CD4-positive, alpha-beta T cell treated with Interleukin-15 for 1 hour (primary cell): ENCODE data around the gene INSR.
A peak's percentile ranks its signal among the peaks of the same experiment; 100 is the strongest.

Experiments
- DNase-seq: peaks from one replicate; pipeline ENCODE4 v3.0.0-alpha.2; 2020

Gene INSR

GRCh38 chr19:7294558-7295212 lies 471 bp upstream of the INSR start:
- DNase-seq = peak; percentile 42

DNA sequence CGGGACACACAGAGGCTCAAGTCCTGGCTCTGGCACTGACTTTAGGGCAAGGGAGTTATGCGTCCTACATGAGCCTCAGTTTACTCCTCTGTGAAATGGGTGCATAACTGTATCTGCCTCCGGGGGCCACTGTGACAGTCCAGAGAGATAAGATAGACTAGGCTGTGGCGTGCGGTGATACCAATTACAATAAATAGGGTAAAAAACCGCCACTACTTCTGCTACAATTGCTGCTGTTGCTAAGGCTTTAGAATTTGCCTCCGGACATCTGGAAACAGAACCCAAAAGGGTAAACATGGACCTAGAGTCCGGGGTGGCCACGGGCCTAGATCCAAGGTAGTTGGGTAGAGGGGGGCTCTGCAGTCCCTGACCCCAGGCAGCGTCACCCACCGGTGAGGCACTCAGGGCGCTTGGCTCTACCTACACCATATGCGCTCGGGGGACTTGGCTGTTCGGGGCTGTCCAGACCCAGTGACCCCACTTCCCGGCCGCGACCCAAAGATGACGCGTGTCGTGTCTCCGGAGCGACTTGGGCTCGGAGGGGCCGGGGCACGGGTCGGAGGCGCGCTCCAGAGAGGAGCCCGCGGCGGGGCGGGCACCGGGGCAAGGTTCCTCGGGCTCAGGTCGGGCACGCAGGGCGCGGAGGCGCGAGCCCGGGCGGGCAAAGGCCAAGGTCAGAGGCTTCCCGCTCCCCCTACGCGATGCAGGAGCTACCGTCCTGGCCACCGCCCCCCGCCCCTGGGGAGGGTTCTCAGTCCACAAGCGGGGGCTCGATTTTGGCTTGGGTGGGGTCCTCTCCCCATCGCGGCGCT lies 1.1 kb downstream of the INSR start:
- no peak for DNase-seq

- DNase-seq = no peak
These were observed 1.8 kb downstream of the INSR start for GRCh38 chr19:7292352-7292949.

DNA sequence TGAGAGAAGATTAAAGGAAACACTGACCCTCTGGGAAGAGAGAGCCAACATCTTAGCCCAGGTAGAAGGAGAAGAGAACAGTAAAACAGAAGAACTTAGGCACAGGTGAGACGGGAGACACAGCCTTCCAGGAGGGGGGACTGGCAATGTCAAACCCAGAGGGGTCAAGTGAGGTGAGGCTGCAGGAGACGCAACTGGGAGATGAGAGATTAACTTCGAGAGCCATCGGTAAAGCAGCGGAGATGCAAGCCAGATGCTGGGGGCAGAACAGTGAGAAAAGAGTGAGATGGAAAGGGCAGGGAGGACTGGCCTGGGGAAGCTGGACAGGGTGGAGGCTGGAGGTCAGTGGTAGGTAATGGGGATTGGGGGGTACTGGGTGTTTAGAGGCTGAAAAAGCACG lies 5.2 kb downstream of the INSR start:
- DNase-seq = no peak

DNA sequence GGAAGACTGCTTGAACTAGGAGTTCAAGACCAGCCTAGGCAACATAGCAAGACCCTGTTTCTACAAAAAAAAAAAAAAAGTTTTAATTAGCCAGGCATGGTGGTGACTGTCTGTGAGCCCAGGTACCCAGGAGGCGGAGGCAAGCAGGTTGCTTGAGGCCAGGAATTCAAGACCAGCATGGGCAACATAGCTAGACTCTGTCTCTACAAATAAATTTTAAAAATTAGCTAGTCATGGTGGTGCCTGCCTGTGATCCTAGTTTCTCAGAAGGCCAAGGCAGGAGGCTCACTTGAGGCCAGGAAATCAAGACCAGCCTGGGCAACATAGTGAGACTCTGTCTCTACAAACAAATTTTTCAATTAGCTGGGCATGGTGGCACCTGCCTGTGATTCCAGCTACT lies 6.1 kb downstream of the INSR start:
- DNase-seq = no peak

- DNase-seq = no peak
These were observed 6.5 kb downstream of the INSR start for GRCh38 chr19:7287722-7288121.

DNA sequence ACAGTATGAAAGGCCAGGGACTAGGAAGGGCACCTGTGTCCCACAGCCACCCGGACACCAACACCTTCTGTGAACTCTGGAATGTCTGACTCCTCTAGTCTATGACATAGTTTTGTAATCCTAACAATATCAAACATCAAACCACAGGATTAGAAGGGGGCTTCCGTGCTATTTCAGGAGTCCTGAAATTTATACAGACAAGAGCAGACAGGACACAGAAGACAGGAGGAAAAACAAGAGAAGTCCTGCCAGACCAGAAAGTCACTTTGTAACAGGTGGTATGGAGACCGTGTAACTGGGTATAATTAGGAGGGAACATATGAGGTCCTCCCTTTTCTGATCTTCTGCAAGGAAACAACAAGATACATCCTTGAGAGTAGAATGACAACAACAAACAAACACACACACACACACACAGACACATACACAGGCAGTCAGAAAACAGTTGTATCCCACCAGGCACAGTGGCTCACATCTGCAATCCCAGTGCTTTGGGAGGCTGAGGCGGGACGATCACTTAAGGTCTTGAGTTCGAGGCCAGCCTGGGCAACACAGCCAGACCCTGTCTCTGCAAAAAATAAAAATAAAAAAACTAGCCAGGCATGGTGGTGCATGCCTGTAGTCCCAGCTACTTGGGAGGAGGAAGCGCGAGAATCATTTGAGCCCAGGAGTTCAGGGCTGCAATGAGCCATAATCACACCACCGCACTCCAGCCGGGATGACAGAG lies 13.1 kb downstream of the INSR start:
- no peak for DNase-seq

DNA sequence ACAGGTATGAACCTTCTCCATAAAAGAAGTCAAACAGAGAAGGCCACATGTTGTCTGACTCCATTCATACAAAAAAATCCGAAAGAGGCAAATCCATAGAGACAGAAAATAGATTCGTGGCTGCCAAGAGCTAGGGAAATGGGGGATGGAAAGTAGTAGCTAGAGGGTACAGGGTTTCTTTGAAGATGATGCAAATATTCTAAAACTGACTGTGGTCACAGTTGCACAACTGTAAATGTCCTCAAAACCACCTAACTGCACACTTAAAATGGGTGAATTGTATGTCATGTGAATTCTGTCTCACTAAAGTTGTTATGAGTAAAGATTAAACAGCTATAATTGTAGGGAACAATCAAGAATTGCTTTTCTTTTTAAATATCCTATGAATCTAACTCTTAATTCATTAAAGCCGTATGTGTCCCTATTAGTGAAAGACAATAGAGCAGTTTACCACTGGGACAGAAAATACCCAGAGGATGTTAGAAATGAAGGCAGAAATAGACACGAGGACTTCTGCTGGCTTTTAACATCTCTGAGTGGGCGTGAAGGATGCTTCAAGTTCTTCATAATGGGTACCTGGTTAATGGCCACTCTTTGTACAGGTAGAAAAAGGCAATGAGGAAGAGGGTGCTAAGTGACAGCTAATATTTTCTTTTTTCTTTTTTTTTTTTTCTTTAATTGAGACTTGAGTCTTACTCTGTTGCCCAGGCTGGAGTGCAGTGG lies 21.2 kb downstream of the INSR start:
- DNase-seq = no peak

DNA sequence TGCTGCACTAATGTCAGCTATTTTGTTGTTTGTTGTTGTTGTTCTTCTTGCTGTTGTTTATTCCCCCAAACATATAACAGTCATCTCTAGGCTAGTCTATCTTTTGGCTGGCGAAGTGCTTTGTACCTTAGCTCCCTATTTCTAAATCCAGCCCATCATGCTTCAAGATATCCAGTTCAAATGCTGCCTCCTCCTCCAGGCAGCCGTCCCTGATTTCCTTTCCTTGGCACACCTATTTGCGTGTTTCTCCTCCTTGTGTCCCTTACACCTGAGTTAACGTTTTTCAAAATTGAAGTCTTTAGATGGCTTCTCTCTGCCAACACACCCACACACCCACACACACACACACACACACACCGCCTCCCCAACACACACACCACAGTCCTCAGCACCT lies 25.5 kb downstream of the INSR start:
- DNase-seq = no peak

DNA sequence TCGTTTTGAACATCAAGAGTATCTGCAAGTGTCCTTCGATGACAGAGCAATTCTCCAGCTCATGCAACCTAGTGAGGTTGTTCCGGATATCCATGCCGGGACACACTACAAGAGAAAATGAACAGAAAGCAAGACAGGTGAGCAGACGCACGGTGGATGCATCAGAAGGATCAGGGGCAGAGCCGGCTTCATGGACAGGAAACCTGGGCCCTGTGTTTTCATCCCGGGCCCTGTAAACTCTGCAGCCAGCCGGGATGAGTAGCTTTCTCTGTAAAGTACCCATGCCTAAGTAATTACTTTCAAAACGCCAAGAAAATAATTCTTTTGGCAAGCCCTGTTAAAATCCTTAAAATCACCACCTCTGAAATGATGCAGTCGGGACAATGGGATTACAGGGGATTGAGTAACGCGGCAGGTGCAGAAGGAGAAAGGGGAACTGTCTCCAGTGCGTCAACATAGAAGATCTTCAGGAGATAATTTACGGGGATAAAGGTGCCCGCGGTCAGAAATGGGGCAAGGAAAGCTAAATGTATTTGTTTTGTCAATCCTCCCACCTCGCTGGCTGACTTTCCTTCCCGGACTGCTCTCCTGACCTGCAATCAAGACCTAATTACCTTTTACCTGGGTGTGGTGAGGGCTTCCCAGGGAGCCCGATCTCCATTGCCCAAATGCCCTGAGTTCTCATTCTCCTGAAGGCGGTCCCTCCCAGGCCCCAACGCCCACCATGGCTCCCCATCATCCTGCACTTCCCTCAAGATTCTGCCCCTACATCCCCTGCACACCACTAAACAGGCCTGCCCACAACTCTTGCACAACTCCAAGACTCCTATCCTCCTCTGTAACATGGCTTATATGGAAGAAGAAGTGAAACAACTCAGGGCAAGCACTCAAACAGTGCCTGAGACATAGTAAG lies 26.2 kb downstream of the INSR start:
- peak; percentile 29 for DNase-seq

DNA sequence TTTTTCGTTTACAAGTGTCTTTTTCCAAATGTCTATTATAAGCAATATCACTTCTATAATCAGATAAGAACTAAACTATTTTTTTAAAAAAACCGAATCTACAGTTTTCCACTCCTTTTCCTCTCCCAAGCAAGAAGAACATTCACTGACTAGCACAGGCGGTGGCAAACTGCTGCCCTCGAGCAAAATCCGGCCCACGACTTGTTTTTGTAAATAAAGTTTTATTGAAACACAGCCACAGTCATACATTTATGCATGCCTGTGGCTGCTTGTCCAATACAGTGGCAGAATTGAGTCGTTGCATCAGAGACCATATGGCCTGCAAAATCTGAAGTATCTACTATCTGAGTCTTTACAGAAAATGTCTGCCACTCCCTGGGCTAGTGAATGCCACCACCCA lies 27.4 kb downstream of the INSR start:
- no peak for DNase-seq

DNA sequence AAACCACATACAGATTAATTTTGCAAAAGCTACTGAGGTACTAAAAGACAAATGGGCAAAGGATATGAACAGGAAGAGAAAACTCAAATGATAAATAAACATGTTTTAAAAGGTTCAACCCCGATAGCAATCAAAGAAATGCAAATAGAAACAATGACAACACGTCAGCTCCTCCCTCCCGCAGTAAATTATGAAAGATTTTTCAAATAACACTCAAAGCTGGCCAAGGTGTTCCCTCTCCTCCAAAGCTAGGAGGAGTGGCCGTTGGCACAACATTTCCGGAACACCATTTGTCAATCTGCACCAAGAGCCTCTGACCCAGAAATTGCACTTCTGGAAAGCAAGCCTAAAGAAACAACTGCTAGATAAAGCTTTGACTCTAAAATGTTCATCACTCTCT lies 28.3 kb downstream of the INSR start:
- no peak for DNase-seq

DNA sequence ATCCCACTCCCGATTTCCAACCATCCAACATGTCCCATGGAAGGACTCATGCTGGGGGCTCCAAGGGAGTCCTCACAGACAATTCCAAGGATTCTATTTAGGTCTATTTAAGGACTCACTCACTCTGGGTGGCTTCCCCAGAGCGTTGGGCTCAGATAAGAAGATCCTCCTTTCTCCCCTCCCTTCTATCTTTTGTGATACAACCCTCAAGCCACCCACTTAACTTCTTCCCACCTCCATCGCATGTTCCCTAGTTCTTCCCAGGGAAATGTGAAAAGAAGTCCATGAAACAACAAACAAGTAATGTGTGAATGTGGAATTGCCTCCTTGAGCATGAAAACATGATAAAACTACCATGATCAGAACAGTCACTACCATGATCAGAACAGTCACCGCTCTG lies 29.4 kb downstream of the INSR start:
- no peak for DNase-seq

DNA sequence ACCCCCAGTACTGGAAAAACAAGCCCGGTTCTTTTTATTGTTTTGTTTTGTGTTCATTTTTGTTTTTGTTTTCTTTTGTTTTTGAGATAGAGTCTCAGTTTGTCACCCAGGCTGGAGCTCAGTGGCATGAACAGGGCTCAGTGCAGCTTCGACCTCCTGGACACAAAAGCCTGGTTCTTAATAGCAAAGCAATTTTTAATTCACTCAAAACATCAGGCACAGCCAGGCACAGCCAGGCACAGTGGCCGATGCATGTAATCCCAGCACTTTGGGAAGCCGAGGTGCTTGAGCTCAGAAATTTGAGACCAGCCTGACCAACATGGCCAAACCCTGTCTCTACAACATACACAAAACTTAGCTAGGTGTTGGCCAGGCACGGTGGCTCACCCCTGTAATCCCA lies 30.7 kb downstream of the INSR start:
- DNase-seq = no peak

- no peak for DNase-seq
These were observed 31.1 kb downstream of the INSR start for GRCh38 chr19:7263066-7263465.

- no peak for DNase-seq
These were observed 31.7 kb downstream of the INSR start for GRCh38 chr19:7262470-7262869.

DNA sequence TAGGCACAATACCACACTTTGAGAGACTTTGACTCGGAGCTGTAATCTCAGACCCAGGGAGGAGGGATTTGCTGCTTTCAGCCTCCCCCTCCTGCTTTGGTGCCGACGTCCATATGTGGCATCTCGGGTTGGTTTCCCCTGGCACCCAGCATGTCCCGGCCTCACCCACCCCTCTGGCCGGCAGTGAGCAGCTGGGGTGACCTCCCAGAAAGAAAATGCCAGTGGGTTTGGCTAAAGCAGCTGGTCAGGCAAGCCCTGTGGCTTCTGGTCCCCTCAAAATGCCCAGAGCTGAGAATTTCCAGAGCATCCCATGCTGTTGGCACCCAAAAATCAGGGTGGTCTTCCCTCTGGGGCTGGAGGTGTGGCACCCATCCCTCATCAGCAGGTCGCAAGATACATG lies 34.1 kb downstream of the INSR start:
- no peak for DNase-seq

DNA sequence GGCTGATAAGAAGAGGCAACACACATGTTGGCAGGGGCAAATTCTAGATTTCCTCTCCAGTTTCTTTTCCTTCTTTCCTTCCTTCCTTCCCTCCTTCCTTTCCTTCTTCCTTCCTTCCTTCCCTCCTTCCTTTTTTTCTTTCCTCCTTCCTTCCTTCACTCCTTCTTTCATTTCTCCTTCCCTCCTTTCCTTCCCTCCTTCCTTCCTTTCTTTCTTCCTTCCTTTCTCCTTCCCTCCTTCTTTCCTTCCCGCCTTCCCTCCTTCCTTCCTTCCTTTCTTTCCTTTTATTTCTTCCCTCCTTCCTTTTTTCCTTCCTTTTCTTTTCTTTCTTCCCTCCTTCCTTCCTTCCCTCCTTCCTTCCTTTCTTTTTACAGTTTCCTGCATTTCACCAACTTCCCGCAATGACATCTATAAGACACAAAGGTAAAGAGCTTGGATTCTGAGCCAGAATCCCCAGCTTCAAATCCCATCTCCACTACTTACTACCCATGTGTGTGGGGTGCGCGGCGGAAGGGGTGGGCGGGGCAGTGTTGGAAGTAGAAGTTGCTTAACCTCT lies 35.3 kb downstream of the INSR start:
- no peak for DNase-seq

GRCh38 chr19:7258041-7258839 lies 36.0 kb downstream of the INSR start:
- DNase-seq = no peak
